Liver (tissue), 9 donors: ENCODE data around the gene HOXA5. TPM values are rescaled to one million over a fixed set of nuclear protein-coding genes. Genes with fewer than 3 reads are reported as not detected.

Source experiments
- DNase-seq: peaks from one replicate; pipeline ENCODE4 v3.0.0-alpha.2; 2017; ENCODE audit warnings: low spot score
- H3K27ac ChIP-seq, 2 donors: one replicate each; pipeline ENCODE4 v1.7.0; 2013; ENCODE audit warnings: inconsistent platforms in 2 of 2, low read length in 2 of 2, control low read depth in 1 of 2, low read depth in 1 of 2, mild to moderate bottlenecking in 1 of 2
- H3K27me3 ChIP-seq, 4 donors: one replicate each; pipeline versions ENCODE4 v1.6.1 to v1.7.0; 2013; ENCODE audit warnings: low read length in 3 of 4, inconsistent platforms in 1 of 4, mild to moderate bottlenecking in 1 of 4, moderate library complexity in 1 of 4; ENCODE audit not compliant: control insufficient read depth in 4 of 4, insufficient read depth in 4 of 4
- H3K36me3 ChIP-seq, 4 donors: one replicate each; pipeline versions ENCODE4 v1.6.1 to v1.7.0; 2013; ENCODE audit warnings: low read length in 3 of 4, mild to moderate bottlenecking in 3 of 4, low read depth in 1 of 4, moderate library complexity in 1 of 4; ENCODE audit not compliant: control insufficient read depth in 4 of 4, insufficient read depth in 3 of 4
- H3K4me1 ChIP-seq, 4 donors: one replicate each; pipeline versions ENCODE4 v1.6.1 to v1.7.0; 2013; ENCODE audit warnings: low read length in 3 of 4, mild to moderate bottlenecking in 3 of 4, moderate library complexity in 1 of 4; ENCODE audit not compliant: control insufficient read depth in 4 of 4, insufficient read depth in 4 of 4
- H3K4me3 ChIP-seq, 3 donors: one replicate each; pipeline versions ENCODE4 v1.6.1 to v1.7.0; 2013; ENCODE audit warnings: low read length in 3 of 3, control low read depth in 1 of 3, low read depth in 1 of 3, mild to moderate bottlenecking in 1 of 3
- H3K9ac ChIP-seq, 2 donors: one replicate each; pipeline ENCODE4 v1.7.0; 2013; ENCODE audit warnings: low read length in 2 of 2, mild to moderate bottlenecking in 2 of 2, moderate library complexity in 2 of 2, control low read depth in 1 of 2, low read depth in 1 of 2
- H3K9me3 ChIP-seq, 4 donors: one replicate each; pipeline versions ENCODE4 v1.6.1 to v1.7.0; 2013; ENCODE audit warnings: low read length in 3 of 4; ENCODE audit not compliant: control insufficient read depth in 4 of 4
- FOXA2 ChIP-seq: IDR thresholded peaks from 2 replicates; pipeline ENCODE4 v1.6.1; 2016; ENCODE audit warnings: antibody characterized with exemption
- GABPA ChIP-seq, 2 donors: IDR thresholded peaks in 1 of 2; conservative IDR thresholded peaks in 1 of 2; 2 replicates each; pipeline ENCODE4 v1.6.1; 2016; ENCODE audit warnings: antibody characterized with exemption in 2 of 2, mild to moderate bottlenecking in 1 of 2, moderate library complexity in 1 of 2
- HNF4A ChIP-seq, 2 donors: conservative IDR thresholded peaks; 2 replicates each; pipeline ENCODE4 v1.6.1; 2016; ENCODE audit warnings: antibody characterized with exemption in 2 of 2, mild to moderate bottlenecking in 2 of 2
- HNF4G ChIP-seq: IDR thresholded peaks from 2 replicates; pipeline ENCODE4 v1.6.1; 2016; ENCODE audit warnings: antibody characterized with exemption
- JUND ChIP-seq, 2 donors: IDR thresholded peaks; 2 replicates each; pipeline ENCODE4 v1.6.1; 2016; ENCODE audit warnings: antibody characterized with exemption in 2 of 2
- NR2F2 ChIP-seq: IDR thresholded peaks from 2 replicates; pipeline ENCODE4 v1.6.1; 2016; ENCODE audit warnings: antibody characterized with exemption
- RAD21 ChIP-seq, 2 donors: IDR thresholded peaks; 2 replicates each; pipeline ENCODE4 v1.6.1; 2016; ENCODE audit warnings: antibody characterized with exemption in 2 of 2, mild to moderate bottlenecking in 2 of 2
- RXRA ChIP-seq, 2 donors: IDR thresholded peaks; 2 replicates each; pipeline ENCODE4 v1.6.1; 2017 to 2018; ENCODE audit warnings: antibody characterized with exemption in 2 of 2, mild to moderate bottlenecking in 1 of 2
- SP1 ChIP-seq: IDR thresholded peaks from 2 replicates; pipeline ENCODE4 v1.6.1; 2018; ENCODE audit warnings: antibody characterized with exemption, mild to moderate bottlenecking
- TAF1 ChIP-seq: conservative IDR thresholded peaks from 2 replicates; pipeline ENCODE4 v1.6.1; 2016; ENCODE audit warnings: antibody characterized with exemption, mild to moderate bottlenecking
- YY1 ChIP-seq: IDR thresholded peaks from 2 replicates; pipeline ENCODE4 v1.6.1; 2016; ENCODE audit warnings: antibody characterized with exemption, mild to moderate bottlenecking
- WGBS: extraction: QIAGEN DNeasy Blood & Tissue Kit; methylation state at CpG from one replicate; pipeline ENCODE4 v1.1.7; 2013; 5-methylcytosine and 5-hydroxymethylcytosine counted together
- polyA plus RNA-seq, 2 donors: library from polyadenylated mRNA; stranded (reverse) in 1 of 2; unstranded in 1 of 2; fragments of 200-250 nt in 1 of 2; fragments of >200 nt in 1 of 2; fragmentation: Nextera tagmentation in 1 of 2; extraction: Ambion mirVana in 1 of 2; gene quantifications; one replicate each; pipeline versions ENCODE4 v1.2.1 to v1.2.3, GENCODE V29; 2013 to 2015
- total RNA-seq, 2 donors: library from RNA; depleted of rRNA; stranded (reverse); fragments of >200 nt; gene quantifications; one replicate each; pipeline ENCODE4 v1.2.3, GENCODE V29; 2014
- TF ChIP-seq, protein P1 (sequence below): IDR thresholded peaks from 2 replicates; pipeline ENCODE4 v1.6.1; 2016; ENCODE audit warnings: antibody characterized with exemption
- TF ChIP-seq, protein P2 (sequence below): fragments of 150-350 bp; IDR thresholded peaks from 2 replicates; pipeline ENCODE4 v1.5.1; 2017; ENCODE audit warnings: improper control_type of control experiment, low read depth, low read length; ENCODE audit not compliant: missing input control
- TF ChIP-seq, protein P3 (sequence below): IDR thresholded peaks from 2 replicates; pipeline ENCODE4 v1.6.1; 2016; ENCODE audit warnings: antibody characterized with exemption, mild to moderate bottlenecking
- donor health status: healthy.
- donor health status: healthy.
- donor health status: healthy.
- donor health status: healthy.
- donor health status: healthy.

HOXA5 gene
- total and polyA plus RNA-seq, 4 donors: 0.40 to 2.1 (median 0.66) TPM

DNA sequence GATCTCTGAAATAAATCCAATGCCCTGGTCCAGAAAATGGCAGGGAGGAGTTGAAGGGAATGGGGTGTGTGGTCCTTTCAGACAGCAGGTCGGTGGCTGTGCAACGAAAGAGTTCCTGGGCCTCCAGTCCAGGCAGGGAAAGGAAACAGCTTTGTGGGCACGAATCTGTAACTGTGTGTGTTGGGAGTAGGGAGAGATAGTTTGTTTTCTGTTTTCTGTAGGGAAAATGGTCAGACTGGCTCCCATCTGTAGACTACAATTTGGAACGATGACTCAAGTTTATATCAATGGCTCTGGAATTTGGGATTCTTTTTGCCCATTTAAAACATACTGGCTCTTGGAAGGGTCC, 24.4 kb upstream of the HOXA5 start:
- H3K4me1 ChIP-seq: peaks cover 1 to 15% (median 5%) of the 10 kb centered on the region in 4 donors
- DNase-seq: no peak
- peaks cover 7 to 61% (median 27%) of the 10 kb centered on the region in 4 donors for H3K27me3 ChIP-seq
- TF ChIP-seq TAF1 (no peak), NR2F2 (no peak), GABPA (IDR thresholded peaks at IDR 0.05 in 1 of 2, conservative IDR thresholded peaks at IDR 0.05 in 1 of 2) (no peak)
- TF ChIP-seq, protein P1, sequence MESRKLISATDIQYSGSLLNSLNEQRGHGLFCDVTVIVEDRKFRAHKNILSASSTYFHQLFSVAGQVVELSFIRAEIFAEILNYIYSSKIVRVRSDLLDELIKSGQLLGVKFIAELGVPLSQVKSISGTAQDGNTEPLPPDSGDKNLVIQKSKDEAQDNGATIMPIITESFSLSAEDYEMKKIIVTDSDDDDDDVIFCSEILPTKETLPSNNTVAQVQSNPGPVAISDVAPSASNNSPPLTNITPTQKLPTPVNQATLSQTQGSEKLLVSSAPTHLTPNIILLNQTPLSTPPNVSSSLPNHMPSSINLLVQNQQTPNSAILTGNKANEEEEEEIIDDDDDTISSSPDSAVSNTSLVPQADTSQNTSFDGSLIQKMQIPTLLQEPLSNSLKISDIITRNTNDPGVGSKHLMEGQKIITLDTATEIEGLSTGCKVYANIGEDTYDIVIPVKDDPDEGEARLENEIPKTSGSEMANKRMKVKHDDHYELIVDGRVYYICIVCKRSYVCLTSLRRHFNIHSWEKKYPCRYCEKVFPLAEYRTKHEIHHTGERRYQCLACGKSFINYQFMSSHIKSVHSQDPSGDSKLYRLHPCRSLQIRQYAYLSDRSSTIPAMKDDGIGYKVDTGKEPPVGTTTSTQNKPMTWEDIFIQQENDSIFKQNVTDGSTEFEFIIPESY: no peak
- H3K9me3 ChIP-seq: peaks cover 0 to 13% (median under 1%) of the 10 kb centered on the region in 4 donors
- H3K27ac ChIP-seq: no peak overlapping the region
- H3K4me3 ChIP-seq: no peak overlapping the region
- H3K36me3 ChIP-seq: no peaks in the 10 kb centered on the region
- H3K9ac ChIP-seq: no peak overlapping the region
- 20% methylated on average over 4 of the region's 4 CpGs for WGBS

DNA sequence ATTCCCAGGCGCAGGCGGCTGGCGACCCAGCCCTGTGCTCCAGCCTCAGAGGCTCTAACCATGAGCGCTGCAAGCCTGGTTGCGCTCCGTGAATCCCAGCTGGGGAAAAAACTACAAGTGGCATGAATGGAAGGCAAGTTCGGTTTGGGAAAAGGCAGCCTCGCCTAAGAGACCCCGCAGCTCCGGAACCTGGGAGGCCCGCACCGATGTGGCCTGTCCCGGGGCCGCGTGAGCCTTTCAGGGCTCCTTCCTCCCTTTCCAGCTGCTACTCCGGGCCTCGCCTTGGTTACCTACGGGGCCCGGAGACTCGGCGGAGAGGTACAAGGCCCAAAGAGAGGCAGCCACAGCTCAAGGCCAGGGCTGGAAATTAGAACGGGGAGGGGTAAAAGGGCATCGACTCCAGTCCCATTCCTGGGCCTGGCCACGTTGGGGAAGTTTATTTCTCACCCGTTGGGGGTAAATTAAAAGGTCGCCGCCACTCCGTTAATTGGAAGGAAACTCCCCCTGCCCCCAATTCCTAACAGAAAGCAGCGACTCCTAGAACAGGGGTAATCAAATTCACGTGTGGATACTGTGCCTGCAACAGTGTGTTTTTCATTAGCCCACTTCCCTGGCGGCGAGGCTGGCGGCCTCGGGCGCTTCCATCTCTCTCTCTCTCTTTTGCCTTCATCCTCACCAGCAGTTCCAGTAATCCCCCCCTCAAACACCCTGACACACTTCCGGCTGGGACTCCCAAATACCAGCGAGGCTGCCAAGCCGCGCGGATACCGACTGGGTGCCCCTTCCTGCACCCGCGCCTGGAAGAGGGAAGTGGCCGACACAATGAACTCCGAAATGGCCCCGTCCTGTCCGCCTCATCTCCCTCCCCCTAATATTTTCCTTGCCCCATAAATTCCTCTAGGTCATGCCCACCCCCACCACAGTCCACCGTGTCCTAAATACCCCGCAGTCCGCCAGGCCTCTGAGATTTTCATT, 23.3 kb upstream of the HOXA5 start:
- H3K4me3 ChIP-seq: no peak overlapping the region
- no peak for DNase-seq
- peaks cover 0 to 13% (median 3%) of the 10 kb centered on the region in 4 donors for H3K4me1 ChIP-seq
- H3K27me3 ChIP-seq: peaks cover 8 to 56% (median 21%) of the 10 kb centered on the region in 4 donors
- H3K27ac ChIP-seq: no peak overlapping the region
- no peak overlapping the region for H3K9ac ChIP-seq
- no peak for TF ChIP-seq RXRA (IDR thresholded peaks at IDR 0.05)
- no peak for TF ChIP-seq RAD21 (IDR thresholded peaks at IDR 0.05)
- TF ChIP-seq FOXA2: no peak
- TF ChIP-seq, protein P2, sequence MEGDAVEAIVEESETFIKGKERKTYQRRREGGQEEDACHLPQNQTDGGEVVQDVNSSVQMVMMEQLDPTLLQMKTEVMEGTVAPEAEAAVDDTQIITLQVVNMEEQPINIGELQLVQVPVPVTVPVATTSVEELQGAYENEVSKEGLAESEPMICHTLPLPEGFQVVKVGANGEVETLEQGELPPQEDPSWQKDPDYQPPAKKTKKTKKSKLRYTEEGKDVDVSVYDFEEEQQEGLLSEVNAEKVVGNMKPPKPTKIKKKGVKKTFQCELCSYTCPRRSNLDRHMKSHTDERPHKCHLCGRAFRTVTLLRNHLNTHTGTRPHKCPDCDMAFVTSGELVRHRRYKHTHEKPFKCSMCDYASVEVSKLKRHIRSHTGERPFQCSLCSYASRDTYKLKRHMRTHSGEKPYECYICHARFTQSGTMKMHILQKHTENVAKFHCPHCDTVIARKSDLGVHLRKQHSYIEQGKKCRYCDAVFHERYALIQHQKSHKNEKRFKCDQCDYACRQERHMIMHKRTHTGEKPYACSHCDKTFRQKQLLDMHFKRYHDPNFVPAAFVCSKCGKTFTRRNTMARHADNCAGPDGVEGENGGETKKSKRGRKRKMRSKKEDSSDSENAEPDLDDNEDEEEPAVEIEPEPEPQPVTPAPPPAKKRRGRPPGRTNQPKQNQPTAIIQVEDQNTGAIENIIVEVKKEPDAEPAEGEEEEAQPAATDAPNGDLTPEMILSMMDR: no peak
- no peak for TF ChIP-seq GABPA (IDR thresholded peaks at IDR 0.05 in 1 of 2, conservative IDR thresholded peaks at IDR 0.05 in 1 of 2)
- TF ChIP-seq HNF4A (conservative IDR thresholded peaks at IDR 0.05): no peak
- TF ChIP-seq JUND (IDR thresholded peaks at IDR 0.05): no peak
- TF ChIP-seq NR2F2: no peak
- TF ChIP-seq, protein P3, sequence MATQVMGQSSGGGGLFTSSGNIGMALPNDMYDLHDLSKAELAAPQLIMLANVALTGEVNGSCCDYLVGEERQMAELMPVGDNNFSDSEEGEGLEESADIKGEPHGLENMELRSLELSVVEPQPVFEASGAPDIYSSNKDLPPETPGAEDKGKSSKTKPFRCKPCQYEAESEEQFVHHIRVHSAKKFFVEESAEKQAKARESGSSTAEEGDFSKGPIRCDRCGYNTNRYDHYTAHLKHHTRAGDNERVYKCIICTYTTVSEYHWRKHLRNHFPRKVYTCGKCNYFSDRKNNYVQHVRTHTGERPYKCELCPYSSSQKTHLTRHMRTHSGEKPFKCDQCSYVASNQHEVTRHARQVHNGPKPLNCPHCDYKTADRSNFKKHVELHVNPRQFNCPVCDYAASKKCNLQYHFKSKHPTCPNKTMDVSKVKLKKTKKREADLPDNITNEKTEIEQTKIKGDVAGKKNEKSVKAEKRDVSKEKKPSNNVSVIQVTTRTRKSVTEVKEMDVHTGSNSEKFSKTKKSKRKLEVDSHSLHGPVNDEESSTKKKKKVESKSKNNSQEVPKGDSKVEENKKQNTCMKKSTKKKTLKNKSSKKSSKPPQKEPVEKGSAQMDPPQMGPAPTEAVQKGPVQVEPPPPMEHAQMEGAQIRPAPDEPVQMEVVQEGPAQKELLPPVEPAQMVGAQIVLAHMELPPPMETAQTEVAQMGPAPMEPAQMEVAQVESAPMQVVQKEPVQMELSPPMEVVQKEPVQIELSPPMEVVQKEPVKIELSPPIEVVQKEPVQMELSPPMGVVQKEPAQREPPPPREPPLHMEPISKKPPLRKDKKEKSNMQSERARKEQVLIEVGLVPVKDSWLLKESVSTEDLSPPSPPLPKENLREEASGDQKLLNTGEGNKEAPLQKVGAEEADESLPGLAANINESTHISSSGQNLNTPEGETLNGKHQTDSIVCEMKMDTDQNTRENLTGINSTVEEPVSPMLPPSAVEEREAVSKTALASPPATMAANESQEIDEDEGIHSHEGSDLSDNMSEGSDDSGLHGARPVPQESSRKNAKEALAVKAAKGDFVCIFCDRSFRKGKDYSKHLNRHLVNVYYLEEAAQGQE: no peak
- TF ChIP-seq SP1: no peak
- no peak for TF ChIP-seq HNF4G
- TF ChIP-seq YY1: no peak
- TF ChIP-seq, protein P1: no peak
- peaks cover 0 to 10% (median under 1%) of the 10 kb centered on the region in 4 donors for H3K9me3 ChIP-seq
- no peaks in the 10 kb centered on the region for H3K36me3 ChIP-seq
- WGBS: 7% methylated on average over 50 of the region's 50 CpGs
